Body of pancreas (tissue), 4 donors: Measurements from ENCODE around the gene IZUMO4.

Experiments
- CTCF ChIP-seq, 7 experiments: fragments of 450-650 bp in 4 of 7; fragments of 200-600 bp in 3 of 7; sonication (generic) in 3 of 7; IDR thresholded peaks; one replicate each; pipeline ENCODE4 v1.5.1; 2016 to 2019; ENCODE audit warnings: antibody characterized with exemption in 7 of 7
- POLR2A ChIP-seq, 3 donors: fragments of 450-650 bp; IDR thresholded peaks; one replicate each; pipeline ENCODE4 v1.6.1; 2016; ENCODE audit warnings: antibody characterized with exemption in 3 of 3, mild to moderate bottlenecking in 2 of 3

- TF ChIP-seq CTCF (IDR thresholded peaks at IDR 0.05) (no peak), POLR2A (IDR thresholded peaks at IDR 0.05) (no peak)
Measured at GRCh38 chr19:2138061-2138728, 41.5 kb downstream of the IZUMO4 start.
